Osteocyte (in vitro differentiated cells): Measurements from ENCODE around the gene CLMP. TPM values are rescaled to one million over a fixed set of nuclear protein-coding genes. Genes with fewer than 3 reads are reported as not detected.

ENCODE experiments used
- DNase-seq: peaks from one replicate; pipeline ENCODE4 v3.0.0; 2021; ENCODE audit warnings: mixed read lengths; ENCODE audit not compliant: unreplicated experiment; ENCODE audit errors: extremely low spot score
- H3K27ac Mint-ChIP-seq: one replicate; pipeline ENCODE4 v1.8.0; 2021; ENCODE audit warnings: mild to moderate bottlenecking, mixed read lengths; ENCODE audit not compliant: unreplicated experiment
- H3K27me3 Mint-ChIP-seq: one replicate; pipeline ENCODE4 v1.8.0; 2021; ENCODE audit warnings: mixed read lengths; ENCODE audit not compliant: unreplicated experiment
- H3K36me3 Mint-ChIP-seq: one replicate; pipeline ENCODE4 v1.8.0; 2021; ENCODE audit warnings: mixed read lengths; ENCODE audit not compliant: unreplicated experiment
- H3K4me1 Mint-ChIP-seq: one replicate; pipeline ENCODE4 v1.8.0; 2021; ENCODE audit warnings: mixed read lengths; ENCODE audit not compliant: unreplicated experiment
- H3K4me3 Mint-ChIP-seq: one replicate; pipeline ENCODE4 v1.8.0; 2021; ENCODE audit warnings: mild to moderate bottlenecking, moderate library complexity, mixed read lengths; ENCODE audit not compliant: unreplicated experiment
- H3K9me3 Mint-ChIP-seq: one replicate; pipeline ENCODE4 v1.8.0; 2021; ENCODE audit warnings: mixed read lengths; ENCODE audit not compliant: unreplicated experiment
- CTCF ChIP-seq: fragments of 200-600 bp; sonication (generic); IDR thresholded peaks from 2 replicates; pipeline ENCODE4 v1.5.0; 2021; ENCODE audit warnings: antibody characterized with exemption, mild to moderate bottlenecking, moderate library complexity
- total RNA-seq: library from RNA; stranded (reverse); gene quantifications from 2 replicates; pipeline ENCODE4 v1.2.1, GENCODE V29; 2021

The CLMP gene
- total RNA-seq, 1 donor from 2014 or later: 24.8 TPM

- H3K36me3 Mint-ChIP-seq: no peaks in the 10 kb centered on the region
- no peak overlapping the region for H3K27ac Mint-ChIP-seq
- no peak overlapping the region for H3K4me3 Mint-ChIP-seq
- no peak for TF ChIP-seq CTCF
- H3K27me3 Mint-ChIP-seq: peaks cover 12% of the 10 kb centered on the region
- no peaks in the 10 kb centered on the region for H3K4me1 Mint-ChIP-seq
- H3K9me3 Mint-ChIP-seq: no peaks in the 10 kb centered on the region
- DNase-seq: no peak
Observed at GRCh38 chr11:123034597-123034996, 160.5 kb downstream of the CLMP start.

- no peak overlapping the region for H3K4me3 Mint-ChIP-seq
- TF ChIP-seq CTCF: no peak
- H3K27me3 Mint-ChIP-seq: peaks cover 11% of the 10 kb centered on the region
- no peaks in the 10 kb centered on the region for H3K9me3 Mint-ChIP-seq
- H3K4me1 Mint-ChIP-seq: no peaks in the 10 kb centered on the region
- DNase-seq: no peak
- no peaks in the 10 kb centered on the region for H3K36me3 Mint-ChIP-seq
- H3K27ac Mint-ChIP-seq: no peak overlapping the region
Observed at GRCh38 chr11:123033895-123034294, 161.2 kb downstream of the CLMP start.

GRCh38 chr11:123030517-123030916, 164.5 kb downstream of the CLMP start:
- Mint-ChIP-seq H3K4me1 (no peaks in the 10 kb centered on the region), H3K9me3 (no peaks in the 10 kb centered on the region), H3K27ac (no peak overlapping the region), H3K4me3 (no peak overlapping the region), H3K36me3 (no peaks in the 10 kb centered on the region), H3K27me3 (peaks cover 29% of the 10 kb centered on the region)
- DNase-seq: no peak
- TF ChIP-seq CTCF: no peak

GRCh38 chr11:123020968-123021367, 174.1 kb downstream of the CLMP start:
- Mint-ChIP-seq H3K27ac (no peak overlapping the region), H3K9me3 (no peaks in the 10 kb centered on the region), H3K36me3 (no peaks in the 10 kb centered on the region), H3K27me3 (peaks cover 42% of the 10 kb centered on the region), H3K4me1 (peaks cover 5% of the 10 kb centered on the region), H3K4me3 (no peak overlapping the region)
- DNase-seq: no peak
- TF ChIP-seq CTCF: peak; percentile 73

Other genes starting within 250 kb of the CLMP start
- not detected in 2 replicates for gene BSX, start 213.4 kb downstream of the CLMP start, total RNA-seq
- 1,086 and 1,095 TPM in 2 replicates for gene HSPA8, start 133.1 kb downstream of the CLMP start, total RNA-seq
- 1.8 and 1.9 TPM in 2 replicates for gene GRAMD1B, start 235.0 kb upstream of the CLMP start, total RNA-seq